NCI-H1105 (cell line): Measurements from ENCODE around the gene ADGRA1.
"Not testable (repeated sequence)": the region's sequence is repeated elsewhere in the genome, so short reads cannot be mapped to it uniquely, and the experiment has no call there.

Experiments
- DNase-seq: peaks from one replicate; lab custom pipeline; 2025; lab: John Stamatoyannopoulos, UW

The ADGRA1 gene

GRCh38 chr10:133129071-133129858 is 41.5 kb downstream of the ADGRA1 start:
- DNase-seq, result no peak

- no peak for DNase-seq
Measured at GRCh38 chr10:133129859-133130495, 42.3 kb downstream of the ADGRA1 start.

- DNase-seq, result no peak
Measured at GRCh38 chr10:133130602-133131001, 42.9 kb downstream of the ADGRA1 start.

- DNase-seq, result no peak
Measured at GRCh38 chr10:133131053-133131452, 43.3 kb downstream of the ADGRA1 start.

GRCh38 chr10:133131734-133132472 is 44.2 kb downstream of the ADGRA1 start:
- DNase-seq, result no peak

- DNase-seq, result no peak
Measured at GRCh38 chr10:133132473-133133291, 45.0 kb downstream of the ADGRA1 start.

- no peak for DNase-seq
Measured at GRCh38 chr10:133133471-133134231, 45.9 kb downstream of the ADGRA1 start.

GRCh38 chr10:133134411-133135115 is 46.8 kb downstream of the ADGRA1 start:
- DNase-seq, result no peak

GRCh38 chr10:133135116-133135465 is 47.4 kb downstream of the ADGRA1 start:
- DNase-seq, result no peak

- DNase-seq, result not testable (repeated sequence)
Measured at GRCh38 chr10:133137486-133138145, 49.9 kb downstream of the ADGRA1 start.

- DNase-seq, result no peak
Measured at GRCh38 chr10:133139551-133140065, 51.9 kb downstream of the ADGRA1 start.

- DNase-seq, result no peak
Measured at GRCh38 chr10:133140417-133141143, 52.9 kb downstream of the ADGRA1 start.

- DNase-seq, result no peak
Measured at GRCh38 chr10:133141144-133141957, 53.6 kb downstream of the ADGRA1 start.

- no peak for DNase-seq
Measured at GRCh38 chr10:133141958-133142340, 54.2 kb downstream of the ADGRA1 start.

GRCh38 chr10:133142523-133143199 is 54.9 kb downstream of the ADGRA1 start:
- no peak for DNase-seq

GRCh38 chr10:133143200-133143533 is 55.4 kb downstream of the ADGRA1 start:
- no peak for DNase-seq

- DNase-seq, result no peak
Measured at GRCh38 chr10:133143546-133143945, 55.8 kb downstream of the ADGRA1 start.

- DNase-seq, result no peak
Measured at GRCh38 chr10:133144771-133145170, 57.0 kb downstream of the ADGRA1 start.
